A673 (cell line): ENCODE results near the gene ZNF254. TPM values are rescaled to one million over a fixed set of nuclear protein-coding genes. Genes with fewer than 3 reads are reported as not detected.

Source experiments
- BruUV-seq: library from RNA; stranded (reverse); fragments of 400-500 nt; replicated peaks from 2 replicates; lab custom pipeline; 2021; lab: Mats Ljungman, UMichigan
- CTCF ChIA-PET: fragments of 300-600 bp; sonication (Branson Sonifier 250); formaldehyde crosslinking; loops from one replicate; lab custom pipeline; 2022; ENCODE audit warnings: antibody characterized with exemption; lab: Charles Lee
- POLR2A ChIA-PET: fragments of 300-600 bp; sonication (Branson Sonifier 250); formaldehyde crosslinking; loops from one replicate; lab custom pipeline; 2022; ENCODE audit warnings: antibody characterized with exemption; ENCODE audit not compliant: low non-redundant PET; lab: Charles Lee
- DNase-seq: peaks from one replicate; pipeline ENCODE4 v3.0.0-alpha.2; 2015; ENCODE audit warnings: low spot score
- H3K27ac ChIP-seq: fragments of 200-600 bp; sonication (generic); 2 replicates; pipeline ENCODE4 v1.5.1; 2016; ENCODE audit warnings: mixed run types, low read depth, mild to moderate bottlenecking, mixed read lengths, antibody characterized with exemption, low read length; ENCODE audit not compliant: poor library complexity, severe bottlenecking
- H3K27me3 ChIP-seq: fragments of 200-600 bp; sonication (generic); replicated peaks from 2 replicates; pipeline ENCODE4 v1.6.1; 2017; ENCODE audit warnings: mixed run types, low read depth, mild to moderate bottlenecking, mixed read lengths, antibody characterized with exemption, low read length; ENCODE audit not compliant: insufficient read depth, poor library complexity
- H3K36me3 ChIP-seq: fragments of 200-600 bp; sonication (generic); 2 replicates; pipeline ENCODE4 v1.6.1; 2016; ENCODE audit warnings: mixed run types, mild to moderate bottlenecking, mixed read lengths, antibody characterized with exemption, low read length; ENCODE audit not compliant: insufficient read depth, poor library complexity, severe bottlenecking
- H3K4me1 ChIP-seq: fragments of 200-600 bp; sonication (generic); 2 replicates; pipeline ENCODE4 v1.6.1; 2017; ENCODE audit warnings: mixed run types, mild to moderate bottlenecking, mixed read lengths, antibody characterized with exemption, low read length; ENCODE audit not compliant: insufficient read depth, poor library complexity, severe bottlenecking
- H3K4me3 ChIP-seq: fragments of 200-600 bp; sonication (generic); 2 replicates; pipeline ENCODE4 v1.5.1; 2016; ENCODE audit warnings: low read depth, mixed run types, mild to moderate bottlenecking, mixed read lengths, low read length; ENCODE audit not compliant: poor library complexity, severe bottlenecking
- H3K9me3 ChIP-seq: fragments of 200-600 bp; sonication (generic); 2 replicates; pipeline ENCODE4 v1.6.1; 2016; ENCODE audit warnings: mixed run types, low read depth, mild to moderate bottlenecking, mixed read lengths, antibody characterized with exemption, low read length; ENCODE audit not compliant: poor library complexity, severe bottlenecking
- EZH2 ChIP-seq: fragments of 200-600 bp; sonication (generic); IDR thresholded peaks from 2 replicates; pipeline ENCODE4 v1.6.1; 2017; ENCODE audit warnings: borderline replicate concordance, low read depth, mild to moderate bottlenecking, mixed read lengths, antibody characterized with exemption, low read length; ENCODE audit not compliant: poor library complexity, severe bottlenecking
- intact Hi-C: fragments of 100-400 bp; cut with micrococcal nuclease; formaldehyde crosslinking; loops from one replicate; pipeline ENCODE4 v1.10.0; 2022; ENCODE audit not compliant: unreplicated experiment
- total RNA-seq: library from RNA; stranded (reverse); gene quantifications from 2 replicates; pipeline ENCODE4 v1.2.3, GENCODE V29; 2021
- TF ChIP-seq, protein P1 (sequence below): fragments of 300-800, 200-600 bp; sonication (generic); conservative IDR thresholded peaks from 2 replicates; pipeline ENCODE4 v1.5.1; 2017; ENCODE audit warnings: low read depth, mild to moderate bottlenecking, antibody characterized with exemption, low read length, moderate library complexity, mixed read lengths

The ZNF254 gene
- total RNA-seq, 1 experiment from 2014 or later = 15.5 TPM

GRCh38 chr19:24063295-24063694, 23.7 kb upstream of the ZNF254 start:
- H3K9me3 ChIP-seq = no peaks in the 10 kb centered on the region
- CTCF ChIA-PET = no interaction called here
- H3K27me3 ChIP-seq = no peaks in the 10 kb centered on the region
- TF ChIP-seq, protein P1, sequence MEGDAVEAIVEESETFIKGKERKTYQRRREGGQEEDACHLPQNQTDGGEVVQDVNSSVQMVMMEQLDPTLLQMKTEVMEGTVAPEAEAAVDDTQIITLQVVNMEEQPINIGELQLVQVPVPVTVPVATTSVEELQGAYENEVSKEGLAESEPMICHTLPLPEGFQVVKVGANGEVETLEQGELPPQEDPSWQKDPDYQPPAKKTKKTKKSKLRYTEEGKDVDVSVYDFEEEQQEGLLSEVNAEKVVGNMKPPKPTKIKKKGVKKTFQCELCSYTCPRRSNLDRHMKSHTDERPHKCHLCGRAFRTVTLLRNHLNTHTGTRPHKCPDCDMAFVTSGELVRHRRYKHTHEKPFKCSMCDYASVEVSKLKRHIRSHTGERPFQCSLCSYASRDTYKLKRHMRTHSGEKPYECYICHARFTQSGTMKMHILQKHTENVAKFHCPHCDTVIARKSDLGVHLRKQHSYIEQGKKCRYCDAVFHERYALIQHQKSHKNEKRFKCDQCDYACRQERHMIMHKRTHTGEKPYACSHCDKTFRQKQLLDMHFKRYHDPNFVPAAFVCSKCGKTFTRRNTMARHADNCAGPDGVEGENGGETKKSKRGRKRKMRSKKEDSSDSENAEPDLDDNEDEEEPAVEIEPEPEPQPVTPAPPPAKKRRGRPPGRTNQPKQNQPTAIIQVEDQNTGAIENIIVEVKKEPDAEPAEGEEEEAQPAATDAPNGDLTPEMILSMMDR = no peak
- no peak for TF ChIP-seq EZH2
- peaks cover 9% of the 10 kb centered on the region for H3K36me3 ChIP-seq
- POLR2A ChIA-PET = no interaction called here
- no peak overlapping the region for H3K4me3 ChIP-seq
- intact Hi-C loops = no loop called here
- BruUV-seq = no TSS peak
- H3K27ac ChIP-seq = no peak overlapping the region
- no peak for DNase-seq
- H3K4me1 ChIP-seq = no peaks in the 10 kb centered on the region

DNA sequence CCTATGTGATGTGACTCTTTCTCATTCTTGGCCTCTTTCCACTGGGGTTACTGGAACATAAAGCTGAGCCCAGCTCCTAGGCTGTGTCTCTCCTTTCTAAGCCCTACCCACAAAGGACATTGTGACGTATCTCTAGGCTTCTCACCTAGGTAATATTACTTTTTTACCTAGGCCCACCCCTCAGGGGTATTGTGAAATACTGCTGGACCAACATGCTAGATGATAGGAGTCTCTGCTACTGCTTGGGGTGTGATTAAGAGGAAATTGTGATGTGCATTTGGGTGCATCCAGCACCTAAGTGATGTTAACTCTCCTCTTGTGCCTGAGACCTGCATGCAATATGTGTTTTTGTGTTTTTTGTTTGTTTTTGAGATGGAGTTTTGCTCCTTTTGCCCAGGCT, 22.8 kb upstream of the ZNF254 start:
- no TSS peak for BruUV-seq

DNA sequence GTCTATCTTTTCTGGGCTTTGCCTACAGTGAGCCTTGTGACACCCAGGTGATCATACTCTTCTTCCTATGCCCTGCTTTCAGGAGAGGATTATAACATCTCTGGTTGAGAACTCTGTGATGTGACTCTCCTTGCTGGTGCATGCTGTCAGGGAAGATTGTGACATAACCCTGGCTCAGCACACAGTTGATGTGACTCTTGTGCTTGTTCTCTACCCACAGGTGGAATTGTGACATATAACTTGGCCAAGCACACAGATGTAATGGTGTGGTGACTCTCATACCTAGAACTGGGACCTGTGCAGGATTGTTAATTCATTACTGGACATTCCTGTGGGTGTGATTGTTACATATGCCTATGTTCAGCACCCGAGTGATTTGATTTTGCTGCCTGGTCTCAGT, 21.7 kb upstream of the ZNF254 start:
- DNase-seq = no peak
- intact Hi-C loops = no loop called here
- Histone ChIP-seq H3K4me3 (no peak overlapping the region), H3K27me3 (no peaks in the 10 kb centered on the region), H3K9me3 (no peaks in the 10 kb centered on the region), H3K27ac (no peak overlapping the region), H3K36me3 (peaks cover 9% of the 10 kb centered on the region), H3K4me1 (no peaks in the 10 kb centered on the region)
- TF ChIP-seq EZH2 = no peak
- TF ChIP-seq, protein P1 = no peak
- CTCF ChIA-PET = no interaction called here
- POLR2A ChIA-PET = no interaction called here
- no TSS peak for BruUV-seq

More for the DNA sequence above, 22.8 kb upstream of the ZNF254 start:
- H3K36me3 ChIP-seq = peaks cover 9% of the 10 kb centered on the region
- DNase-seq = no peak
- H3K9me3 ChIP-seq = no peaks in the 10 kb centered on the region
- H3K27me3 ChIP-seq = no peaks in the 10 kb centered on the region
- POLR2A ChIA-PET = no interaction called here
- intact Hi-C loops = no loop called here
- H3K4me1 ChIP-seq = no peaks in the 10 kb centered on the region
- H3K27ac ChIP-seq = no peak overlapping the region
- CTCF ChIA-PET = no interaction called here
- TF ChIP-seq EZH2 = no peak
- TF ChIP-seq, protein P1 = no peak
- H3K4me3 ChIP-seq = no peak overlapping the region
